Measurements from ENCODE around the gene SECISBP2.

Gene SECISBP2

DNA sequence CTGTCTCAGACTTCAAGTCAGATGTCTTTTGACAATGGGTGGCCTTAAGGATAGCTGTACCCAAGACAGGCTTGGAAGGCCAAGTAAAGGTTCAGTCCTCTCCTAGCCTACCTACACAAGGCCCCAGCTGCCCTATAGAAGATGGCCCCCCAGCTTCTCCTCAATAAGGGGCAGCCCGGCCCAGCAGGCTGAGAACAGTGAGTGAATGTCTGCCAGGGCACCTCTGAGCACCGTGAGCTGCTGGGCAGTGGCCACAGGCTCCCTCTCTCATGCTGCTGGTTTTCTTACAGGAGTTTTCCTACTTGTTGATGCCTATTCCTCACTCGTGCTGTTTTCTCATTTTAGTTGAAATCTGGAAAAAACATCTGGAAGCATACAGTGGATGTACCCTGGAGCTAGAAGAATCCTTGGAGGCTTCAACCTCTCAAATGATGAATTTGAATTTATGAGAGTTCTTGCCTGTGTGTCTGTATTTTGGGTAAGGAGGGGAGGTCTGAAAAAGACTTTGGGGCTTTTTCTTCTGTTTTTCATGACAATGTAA is 40.1 kb downstream of the SECISBP2 start:
- TF ChIP-seq SIN3A (IDR thresholded peaks at IDR 0.05; ENCODE audit: borderline replicate concordance, insufficient read depth, low read length) (no peak), TAF1 (IDR thresholded peaks at IDR 0.05; ENCODE audit: borderline replicate concordance, insufficient read depth, low read length) (no peak), FOXP2 (optimal IDR thresholded peaks at IDR 0.05; ENCODE audit: borderline replicate concordance, extremely low read depth, extremely low read length, insufficient read depth) (no peak), POLR2AphosphoS5 (IDR thresholded peaks at IDR 0.05; ENCODE audit: low read depth, low read length) (no peak)
- TF ChIP-seq, protein P1, sequence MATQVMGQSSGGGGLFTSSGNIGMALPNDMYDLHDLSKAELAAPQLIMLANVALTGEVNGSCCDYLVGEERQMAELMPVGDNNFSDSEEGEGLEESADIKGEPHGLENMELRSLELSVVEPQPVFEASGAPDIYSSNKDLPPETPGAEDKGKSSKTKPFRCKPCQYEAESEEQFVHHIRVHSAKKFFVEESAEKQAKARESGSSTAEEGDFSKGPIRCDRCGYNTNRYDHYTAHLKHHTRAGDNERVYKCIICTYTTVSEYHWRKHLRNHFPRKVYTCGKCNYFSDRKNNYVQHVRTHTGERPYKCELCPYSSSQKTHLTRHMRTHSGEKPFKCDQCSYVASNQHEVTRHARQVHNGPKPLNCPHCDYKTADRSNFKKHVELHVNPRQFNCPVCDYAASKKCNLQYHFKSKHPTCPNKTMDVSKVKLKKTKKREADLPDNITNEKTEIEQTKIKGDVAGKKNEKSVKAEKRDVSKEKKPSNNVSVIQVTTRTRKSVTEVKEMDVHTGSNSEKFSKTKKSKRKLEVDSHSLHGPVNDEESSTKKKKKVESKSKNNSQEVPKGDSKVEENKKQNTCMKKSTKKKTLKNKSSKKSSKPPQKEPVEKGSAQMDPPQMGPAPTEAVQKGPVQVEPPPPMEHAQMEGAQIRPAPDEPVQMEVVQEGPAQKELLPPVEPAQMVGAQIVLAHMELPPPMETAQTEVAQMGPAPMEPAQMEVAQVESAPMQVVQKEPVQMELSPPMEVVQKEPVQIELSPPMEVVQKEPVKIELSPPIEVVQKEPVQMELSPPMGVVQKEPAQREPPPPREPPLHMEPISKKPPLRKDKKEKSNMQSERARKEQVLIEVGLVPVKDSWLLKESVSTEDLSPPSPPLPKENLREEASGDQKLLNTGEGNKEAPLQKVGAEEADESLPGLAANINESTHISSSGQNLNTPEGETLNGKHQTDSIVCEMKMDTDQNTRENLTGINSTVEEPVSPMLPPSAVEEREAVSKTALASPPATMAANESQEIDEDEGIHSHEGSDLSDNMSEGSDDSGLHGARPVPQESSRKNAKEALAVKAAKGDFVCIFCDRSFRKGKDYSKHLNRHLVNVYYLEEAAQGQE (IDR thresholded peaks at IDR 0.05; ENCODE audit: insufficient read depth in 1 of 2, low read depth in 2 of 2, low read length in 2 of 2): no peak

DNA sequence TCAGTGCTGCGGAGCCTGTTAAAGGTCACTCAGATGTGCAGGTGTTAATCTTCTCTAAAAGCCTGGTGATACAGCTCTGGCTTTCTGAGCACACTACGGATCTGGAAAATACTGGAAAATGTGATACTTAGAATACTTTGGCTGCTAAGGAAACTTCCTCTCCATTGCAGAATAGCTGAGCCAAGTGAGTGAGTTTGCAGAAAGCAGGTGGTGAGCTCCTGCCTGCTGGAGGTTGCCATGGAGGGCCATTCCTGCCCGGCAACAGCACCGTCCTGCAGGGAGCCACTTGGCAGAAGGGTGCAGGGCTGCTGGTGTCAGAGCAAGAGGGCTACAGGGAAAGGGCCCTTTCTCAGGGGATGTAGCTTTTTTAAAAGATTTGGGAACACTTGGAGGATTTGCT is 40.7 kb downstream of the SECISBP2 start:
- no peak for TF ChIP-seq POLR2AphosphoS5 (IDR thresholded peaks at IDR 0.05; ENCODE audit: low read depth, low read length)
- TF ChIP-seq FOXP2 (optimal IDR thresholded peaks at IDR 0.05; ENCODE audit: borderline replicate concordance, extremely low read depth, extremely low read length, insufficient read depth): no peak
- TF ChIP-seq, protein P1 (IDR thresholded peaks at IDR 0.05; ENCODE audit: insufficient read depth in 1 of 2, low read depth in 2 of 2, low read length in 2 of 2): no peak
- TF ChIP-seq TAF1 (IDR thresholded peaks at IDR 0.05; ENCODE audit: borderline replicate concordance, insufficient read depth, low read length): no peak
- no peak for TF ChIP-seq SIN3A (IDR thresholded peaks at IDR 0.05; ENCODE audit: borderline replicate concordance, insufficient read depth, low read length)

DNA sequence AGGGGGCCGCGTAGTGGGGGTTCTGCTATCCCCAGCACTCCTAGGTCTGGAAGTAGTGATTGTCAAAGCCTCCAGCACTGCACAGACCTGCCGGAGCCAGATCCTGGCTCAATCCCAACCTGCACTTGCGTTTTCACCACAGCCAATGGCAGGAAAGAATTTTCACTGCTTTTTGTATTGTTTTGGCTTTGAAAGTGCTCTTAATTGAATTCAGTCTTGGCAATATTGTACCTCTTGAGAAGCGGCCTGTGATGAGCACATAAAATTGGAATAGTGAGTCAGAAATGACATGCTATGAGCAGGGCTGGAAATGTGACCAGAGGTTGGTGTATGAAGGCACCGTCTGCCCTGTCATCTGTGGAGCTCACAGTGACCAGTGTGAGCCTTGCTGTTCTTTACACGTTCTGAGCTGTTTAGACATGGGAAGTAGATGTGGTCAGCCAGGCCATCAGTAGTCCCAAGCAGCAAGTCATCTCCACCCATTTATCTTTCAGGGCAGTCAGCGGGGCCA is 41.5 kb downstream of the SECISBP2 start:
- no peak for TF ChIP-seq TAF1 (IDR thresholded peaks at IDR 0.05; ENCODE audit: borderline replicate concordance, insufficient read depth, low read length)
- TF ChIP-seq FOXP2 (optimal IDR thresholded peaks at IDR 0.05; ENCODE audit: borderline replicate concordance, extremely low read depth, extremely low read length, insufficient read depth): no peak
- no peak for TF ChIP-seq SIN3A (IDR thresholded peaks at IDR 0.05; ENCODE audit: borderline replicate concordance, insufficient read depth, low read length)
- no peak for TF ChIP-seq POLR2AphosphoS5 (IDR thresholded peaks at IDR 0.05; ENCODE audit: low read depth, low read length)
- TF ChIP-seq, protein P1 (IDR thresholded peaks at IDR 0.05; ENCODE audit: insufficient read depth in 1 of 2, low read depth in 2 of 2, low read length in 2 of 2): no peak

DNA sequence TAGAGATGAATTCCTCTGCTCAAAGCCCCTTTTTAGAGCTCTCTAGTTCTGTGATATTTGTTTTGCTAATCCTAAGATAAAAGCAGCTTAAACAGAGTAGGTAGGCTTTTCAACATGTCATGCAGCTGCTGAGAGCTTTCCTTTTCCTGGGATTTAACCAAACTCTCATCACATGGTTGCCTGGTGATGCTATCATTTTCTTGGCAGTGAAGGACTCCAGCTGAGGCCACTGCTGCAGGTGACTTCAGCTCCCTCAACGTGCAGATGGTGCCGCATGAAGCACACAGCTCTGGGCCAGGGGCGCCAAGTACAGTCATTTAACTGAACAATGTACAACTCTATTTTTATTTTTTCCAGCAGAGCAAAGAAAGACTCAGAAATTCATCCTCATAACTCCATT is 42.2 kb downstream of the SECISBP2 start:
- TF ChIP-seq, protein P1 (IDR thresholded peaks at IDR 0.05; ENCODE audit: insufficient read depth in 1 of 2, low read depth in 2 of 2, low read length in 2 of 2): no peak
- no peak for TF ChIP-seq TAF1 (IDR thresholded peaks at IDR 0.05; ENCODE audit: borderline replicate concordance, insufficient read depth, low read length)
- TF ChIP-seq FOXP2 (optimal IDR thresholded peaks at IDR 0.05; ENCODE audit: borderline replicate concordance, extremely low read depth, extremely low read length, insufficient read depth): no peak
- no peak for TF ChIP-seq POLR2AphosphoS5 (IDR thresholded peaks at IDR 0.05; ENCODE audit: low read depth, low read length)
- TF ChIP-seq SIN3A (IDR thresholded peaks at IDR 0.05; ENCODE audit: borderline replicate concordance, insufficient read depth, low read length): no peak
